ENCODE data around the gene UBL3. TPM values are rescaled to one million over a fixed set of nuclear protein-coding genes. Genes with fewer than 3 reads are reported as not detected.

The UBL3 gene
- total RNA-seq, 3 donors from 2014 or later (not counting 1 experiment from before 2014, with no cell fraction given) = 29.6 to 36.0 (median 31.5) TPM

GRCh38 chr13:29817604-29818378 is 32.6 kb downstream of the UBL3 start:
- Histone ChIP-seq H3K9me3 (ENCODE audit: control insufficient read depth, insufficient read depth, low read length) (no peaks in the 10 kb centered on the region), H3K36me3 (ENCODE audit: control insufficient read depth, insufficient read depth, low read length) (no peaks in the 10 kb centered on the region), H3K4me3 (ENCODE audit: low read length) (no peak overlapping the region), H3K27ac (ENCODE audit: low read length) (no peak overlapping the region), H3K27me3 (ENCODE audit: control insufficient read depth, insufficient read depth, low read length) (no peaks in the 10 kb centered on the region), H3K4me1 (ENCODE audit: control insufficient read depth, insufficient read depth, low read length) (no peaks in the 10 kb centered on the region)
- ATAC-seq = no peak
- H3K27ac Mint-ChIP-seq = peak overlapping the region in 1 of 2 donors; percentile 19
- peaks cover 43 to 48% of the 10 kb centered on the region in 2 donors for H3K4me1 Mint-ChIP-seq
- H3K9me3 Mint-ChIP-seq = no peaks in the 10 kb centered on the region
- WGBS (ENCODE audit: insufficient coverage) = 47% methylated on average over 2 of the region's 3 CpGs
- no peaks in the 10 kb centered on the region for H3K27me3 Mint-ChIP-seq (ENCODE audit: low read depth in 2 of 2)
- no peaks in the 10 kb centered on the region for H3K36me3 Mint-ChIP-seq
- no peak for DNase-seq
- TF ChIP-seq, protein P1, sequence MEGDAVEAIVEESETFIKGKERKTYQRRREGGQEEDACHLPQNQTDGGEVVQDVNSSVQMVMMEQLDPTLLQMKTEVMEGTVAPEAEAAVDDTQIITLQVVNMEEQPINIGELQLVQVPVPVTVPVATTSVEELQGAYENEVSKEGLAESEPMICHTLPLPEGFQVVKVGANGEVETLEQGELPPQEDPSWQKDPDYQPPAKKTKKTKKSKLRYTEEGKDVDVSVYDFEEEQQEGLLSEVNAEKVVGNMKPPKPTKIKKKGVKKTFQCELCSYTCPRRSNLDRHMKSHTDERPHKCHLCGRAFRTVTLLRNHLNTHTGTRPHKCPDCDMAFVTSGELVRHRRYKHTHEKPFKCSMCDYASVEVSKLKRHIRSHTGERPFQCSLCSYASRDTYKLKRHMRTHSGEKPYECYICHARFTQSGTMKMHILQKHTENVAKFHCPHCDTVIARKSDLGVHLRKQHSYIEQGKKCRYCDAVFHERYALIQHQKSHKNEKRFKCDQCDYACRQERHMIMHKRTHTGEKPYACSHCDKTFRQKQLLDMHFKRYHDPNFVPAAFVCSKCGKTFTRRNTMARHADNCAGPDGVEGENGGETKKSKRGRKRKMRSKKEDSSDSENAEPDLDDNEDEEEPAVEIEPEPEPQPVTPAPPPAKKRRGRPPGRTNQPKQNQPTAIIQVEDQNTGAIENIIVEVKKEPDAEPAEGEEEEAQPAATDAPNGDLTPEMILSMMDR (IDR thresholded peaks at IDR 0.05) = no peak
- no peak overlapping the region for H3K4me3 Mint-ChIP-seq
- intact Hi-C loops (cut with micrococcal nuclease) = no loop called here

- no peaks in the 10 kb centered on the region for H3K9me3 ChIP-seq (ENCODE audit: control insufficient read depth, insufficient read depth, low read length)
- no peaks in the 10 kb centered on the region for H3K27me3 ChIP-seq (ENCODE audit: control insufficient read depth, insufficient read depth, low read length)
- no peak for DNase-seq
- intact Hi-C loops (cut with micrococcal nuclease) = no loop called here
- no peak overlapping the region for H3K4me3 ChIP-seq (ENCODE audit: low read length)
- no peak overlapping the region for H3K27ac ChIP-seq (ENCODE audit: low read length)
- peaks cover 43 to 44% of the 10 kb centered on the region in 2 donors for H3K4me1 Mint-ChIP-seq
- H3K36me3 Mint-ChIP-seq = no peaks in the 10 kb centered on the region
- H3K27me3 Mint-ChIP-seq (ENCODE audit: low read depth in 2 of 2) = no peaks in the 10 kb centered on the region
- no peaks in the 10 kb centered on the region for H3K36me3 ChIP-seq (ENCODE audit: control insufficient read depth, insufficient read depth, low read length)
- H3K9me3 Mint-ChIP-seq = no peaks in the 10 kb centered on the region
- TF ChIP-seq, protein P1 (IDR thresholded peaks at IDR 0.05) = no peak
- 96% methylated on average over 2 of the region's 2 CpGs for WGBS (ENCODE audit: insufficient coverage)
- no peak overlapping the region for H3K27ac Mint-ChIP-seq
- no peak overlapping the region for H3K4me3 Mint-ChIP-seq
- no peaks in the 10 kb centered on the region for H3K4me1 ChIP-seq (ENCODE audit: control insufficient read depth, insufficient read depth, low read length)
- ATAC-seq = no peak
Measured at GRCh38 chr13:29816715-29817114, 33.7 kb downstream of the UBL3 start.

GRCh38 chr13:29815336-29815735 is 35.1 kb downstream of the UBL3 start:
- no peaks in the 10 kb centered on the region for H3K9me3 Mint-ChIP-seq
- no peak overlapping the region for H3K4me3 Mint-ChIP-seq
- H3K27me3 Mint-ChIP-seq (ENCODE audit: low read depth in 2 of 2) = no peaks in the 10 kb centered on the region
- Histone ChIP-seq H3K4me1 (ENCODE audit: control insufficient read depth, insufficient read depth, low read length) (no peaks in the 10 kb centered on the region), H3K4me3 (ENCODE audit: low read length) (no peak overlapping the region), H3K36me3 (ENCODE audit: control insufficient read depth, insufficient read depth, low read length) (no peaks in the 10 kb centered on the region), H3K27me3 (ENCODE audit: control insufficient read depth, insufficient read depth, low read length) (no peaks in the 10 kb centered on the region), H3K27ac (ENCODE audit: low read length) (no peak overlapping the region), H3K9me3 (ENCODE audit: control insufficient read depth, insufficient read depth, low read length) (no peaks in the 10 kb centered on the region)
- TF ChIP-seq, protein P1 (IDR thresholded peaks at IDR 0.05) = no peak
- intact Hi-C loops (cut with micrococcal nuclease) = no loop called here
- DNase-seq (no peak), ATAC-seq (no peak)
- peaks cover 47 to 50% of the 10 kb centered on the region in 2 donors for H3K4me1 Mint-ChIP-seq
- no peaks in the 10 kb centered on the region for H3K36me3 Mint-ChIP-seq
- no peak overlapping the region for H3K27ac Mint-ChIP-seq

GRCh38 chr13:29810898-29811297 is 39.5 kb downstream of the UBL3 start:
- H3K36me3 ChIP-seq (ENCODE audit: control insufficient read depth, insufficient read depth, low read length) = no peaks in the 10 kb centered on the region
- no peaks in the 10 kb centered on the region for H3K9me3 ChIP-seq (ENCODE audit: control insufficient read depth, insufficient read depth, low read length)
- H3K27ac ChIP-seq (ENCODE audit: low read length) = no peak overlapping the region
- Mint-ChIP-seq H3K27me3 (ENCODE audit: low read depth in 2 of 2) (no peaks in the 10 kb centered on the region), H3K4me1 (peaks cover 41 to 43% of the 10 kb centered on the region in 2 donors), H3K9me3 (no peaks in the 10 kb centered on the region), H3K27ac (no peak overlapping the region), H3K4me3 (no peak overlapping the region), H3K36me3 (no peaks in the 10 kb centered on the region)
- H3K4me3 ChIP-seq (ENCODE audit: low read length) = no peak overlapping the region
- no peaks in the 10 kb centered on the region for H3K4me1 ChIP-seq (ENCODE audit: control insufficient read depth, insufficient read depth, low read length)
- ATAC-seq (no peak), DNase-seq (no peak)
- WGBS (ENCODE audit: insufficient coverage) = 100% methylated on average over 1 of the region's 4 CpGs
- intact Hi-C loops (cut with micrococcal nuclease) = no loop called here
- H3K27me3 ChIP-seq (ENCODE audit: control insufficient read depth, insufficient read depth, low read length) = no peaks in the 10 kb centered on the region
- TF ChIP-seq, protein P1 (IDR thresholded peaks at IDR 0.05) = no peak

Measured in natural killer cell (primary cell).